CD4-positive, alpha-beta memory T cell (primary cell): ENCODE results near the gene ITSN1. TPM values are rescaled to one million over a fixed set of nuclear protein-coding genes. Genes with fewer than 3 reads are reported as not detected.

ENCODE experiments used
- CTCF ChIA-PET: fragments of 350-600 bp; sonication (Branson Sonifier 250); formaldehyde crosslinking; loops from one replicate; lab custom pipeline; 2021; ENCODE audit warnings: inconsistent platforms; ENCODE audit not compliant: partially characterized antibody; lab: Charles Lee
- POLR2A ChIA-PET: fragments of 350-600 bp; sonication (Branson Sonifier 250); formaldehyde crosslinking; loops from one replicate; lab custom pipeline; 2021; ENCODE audit not compliant: partially characterized antibody; lab: Charles Lee
- DNase-seq, 5 donors: peaks; one replicate each; pipeline versions ENCODE4 v3.0.0 to v3.0.0-alpha.2; 2020 to 2022; ENCODE audit warnings: mixed read lengths in 1 of 5
- H3K27ac ChIP-seq: one replicate; pipeline ENCODE4 v1.7.0; 2013; ENCODE audit warnings: low read depth, low read length
- H3K27me3 ChIP-seq: 2 replicates; pipeline ENCODE4 v1.7.0; 2013; ENCODE audit warnings: mild to moderate bottlenecking, low read length, moderate library complexity; ENCODE audit not compliant: insufficient read depth
- H3K36me3 ChIP-seq: 2 replicates; pipeline ENCODE4 v1.7.0; 2013; ENCODE audit warnings: mild to moderate bottlenecking, low read length, moderate library complexity; ENCODE audit not compliant: insufficient read depth
- H3K4me1 ChIP-seq: 2 replicates; pipeline ENCODE4 v1.7.0; 2013; ENCODE audit warnings: mild to moderate bottlenecking, low read length, moderate library complexity; ENCODE audit not compliant: insufficient read depth
- H3K4me3 ChIP-seq, 2 donors: one replicate each; pipeline ENCODE4 v1.7.0; 2013; ENCODE audit warnings: low read length in 2 of 2, mild to moderate bottlenecking in 1 of 2
- H3K9me3 ChIP-seq, 2 donors: one replicate each; pipeline ENCODE4 v1.7.0; 2013; ENCODE audit warnings: low read length in 2 of 2, control low read depth in 1 of 2; ENCODE audit not compliant: control insufficient read depth in 1 of 2
- H3K27ac Mint-ChIP-seq, 7 donors: one replicate each; pipeline ENCODE4 v1.8.0; 2020 to 2021; ENCODE audit warnings: mixed read lengths in 7 of 7, mild to moderate bottlenecking in 6 of 7, inconsistent platforms in 3 of 7, moderate library complexity in 3 of 7
- H3K27me3 Mint-ChIP-seq, 2 donors: one replicate each; pipeline ENCODE4 v1.8.0; 2020 to 2021; ENCODE audit warnings: mixed read lengths in 2 of 2
- H3K36me3 Mint-ChIP-seq, 2 donors: one replicate each; pipeline ENCODE4 v1.8.0; 2020 to 2021; ENCODE audit warnings: mixed read lengths in 2 of 2, inconsistent platforms in 1 of 2, mild to moderate bottlenecking in 1 of 2
- H3K4me1 Mint-ChIP-seq, 4 donors: one replicate each; pipeline ENCODE4 v1.8.0; 2020 to 2021; ENCODE audit warnings: mixed read lengths in 4 of 4, mild to moderate bottlenecking in 1 of 4
- H3K4me3 Mint-ChIP-seq, 8 donors: one replicate each; pipeline ENCODE4 v1.8.0; 2020 to 2021; ENCODE audit warnings: mixed read lengths in 8 of 8, mild to moderate bottlenecking in 7 of 8, moderate library complexity in 6 of 8, inconsistent platforms in 3 of 8
- H3K9me3 Mint-ChIP-seq, 8 donors: one replicate each; pipeline ENCODE4 v1.8.0; 2020 to 2021; ENCODE audit warnings: mixed read lengths in 8 of 8, mild to moderate bottlenecking in 5 of 8, inconsistent platforms in 3 of 8, moderate library complexity in 1 of 8
- intact Hi-C: fragments of 100-400 bp; cut with micrococcal nuclease; formaldehyde crosslinking; loops from one replicate; pipeline ENCODE4 v1.15.1; 2023
- polyA plus RNA-seq, 2 donors: library from polyadenylated mRNA; unstranded; fragments of 300-500 nt; fragmentation: Illumina TruSeq; gene quantifications; one replicate each; pipeline ENCODE4 v1.2.3, GENCODE V29; 2021
- total RNA-seq, 2 experiments: library from RNA; stranded (reverse); gene quantifications; one replicate each; pipeline ENCODE4 v1.2.3, GENCODE V29; 2021

The ITSN1 gene
- total and polyA plus RNA-seq, 4 experiments from 2014 or later, result 1.0 to 3.9 (median 3.0) TPM

- peaks cover 4 to 7% of the 10 kb centered on the region in 2 donors for H3K27me3 Mint-ChIP-seq
- no peaks in the 10 kb centered on the region for H3K4me1 Mint-ChIP-seq
- Histone ChIP-seq H3K4me1 (no peaks in the 10 kb centered on the region), H3K27ac (no peak overlapping the region), H3K4me3 (no peak overlapping the region), H3K9me3 (no peaks in the 10 kb centered on the region), H3K36me3 (no peaks in the 10 kb centered on the region), H3K27me3 (no peaks in the 10 kb centered on the region)
- H3K27ac Mint-ChIP-seq, result no peak overlapping the region
- POLR2A ChIA-PET, result no interaction called here
- peaks cover 0 to 2% (median 0%) of the 10 kb centered on the region in 8 donors for H3K9me3 Mint-ChIP-seq
- intact Hi-C loops, result no loop called here
- no peaks in the 10 kb centered on the region for H3K36me3 Mint-ChIP-seq
- DNase-seq, result no peak
- CTCF ChIA-PET, result interaction anchor here (1.1 kb wide), 1 partner anchor 26 kb away, joined by 3 read pairs; no protein-coding TSS in a partner anchor
- H3K4me3 Mint-ChIP-seq, result no peak overlapping the region
These were observed 231.9 kb downstream of the ITSN1 start for GRCh38 chr21:33874161-33874560.

- intact Hi-C loops, result no loop called here
- Histone ChIP-seq H3K4me3 (no peak overlapping the region), H3K4me1 (no peaks in the 10 kb centered on the region), H3K27ac (no peak overlapping the region), H3K27me3 (no peaks in the 10 kb centered on the region), H3K36me3 (no peaks in the 10 kb centered on the region), H3K9me3 (no peaks in the 10 kb centered on the region)
- H3K27me3 Mint-ChIP-seq, result peaks cover 4 to 7% of the 10 kb centered on the region in 2 donors
- no peaks in the 10 kb centered on the region for H3K36me3 Mint-ChIP-seq
- ChIA-PET CTCF (interaction anchor here (1.1 kb wide), 1 partner anchor 25 kb away, joined by 3 read pairs; no protein-coding TSS in a partner anchor), POLR2A (no interaction called here)
- H3K9me3 Mint-ChIP-seq, result peaks cover 0 to 2% (median 0%) of the 10 kb centered on the region in 8 donors
- H3K4me1 Mint-ChIP-seq, result no peaks in the 10 kb centered on the region
- H3K4me3 Mint-ChIP-seq, result no peak overlapping the region
- DNase-seq, result no peak
- no peak overlapping the region for H3K27ac Mint-ChIP-seq
These were observed 232.9 kb downstream of the ITSN1 start for GRCh38 chr21:33875026-33875695.

- ChIA-PET POLR2A (no interaction called here), CTCF (no interaction called here)
- Mint-ChIP-seq H3K27ac (no peak overlapping the region), H3K36me3 (no peaks in the 10 kb centered on the region), H3K9me3 (no peaks in the 10 kb centered on the region), H3K27me3 (peaks cover 4 to 8% of the 10 kb centered on the region in 2 donors), H3K4me3 (no peak overlapping the region), H3K4me1 (no peaks in the 10 kb centered on the region)
- no peak overlapping the region for H3K4me3 ChIP-seq
- no peaks in the 10 kb centered on the region for H3K9me3 ChIP-seq
- H3K27me3 ChIP-seq, result no peaks in the 10 kb centered on the region
- no peaks in the 10 kb centered on the region for H3K4me1 ChIP-seq
- H3K36me3 ChIP-seq, result no peaks in the 10 kb centered on the region
- no peak for DNase-seq
- intact Hi-C loops, result no loop called here
- no peak overlapping the region for H3K27ac ChIP-seq
These were observed 236.5 kb downstream of the ITSN1 start for GRCh38 chr21:33878824-33879223.

DNA sequence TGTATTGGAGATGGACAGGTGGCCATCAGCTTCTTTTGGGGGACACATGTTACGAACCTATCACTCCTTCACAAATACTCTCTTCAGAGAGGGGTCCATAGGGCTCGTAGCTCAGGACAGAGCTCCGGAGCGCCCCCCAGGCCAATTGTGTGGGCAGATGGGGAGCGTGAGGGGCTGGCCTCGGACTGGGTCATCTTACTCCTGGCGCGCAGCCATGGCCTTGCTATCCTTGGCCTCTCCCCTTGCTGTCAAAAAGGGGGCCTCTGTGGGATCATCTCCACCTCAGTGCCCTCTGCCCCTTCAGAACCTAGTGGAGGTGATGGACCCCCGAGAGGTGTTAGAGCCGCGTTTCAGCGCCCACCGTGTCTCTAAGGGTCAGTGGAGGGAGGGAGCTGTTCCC lies 238.3 kb downstream of the ITSN1 start:
- peaks cover 0 to 2% (median 0%) of the 10 kb centered on the region in 8 donors for H3K9me3 Mint-ChIP-seq
- Histone ChIP-seq H3K9me3 (no peaks in the 10 kb centered on the region), H3K27me3 (no peaks in the 10 kb centered on the region), H3K4me1 (no peaks in the 10 kb centered on the region), H3K36me3 (no peaks in the 10 kb centered on the region), H3K27ac (no peak overlapping the region), H3K4me3 (no peak overlapping the region)
- no peak for DNase-seq
- H3K4me3 Mint-ChIP-seq, result no peak overlapping the region
- POLR2A ChIA-PET, result no interaction called here
- no peaks in the 10 kb centered on the region for H3K36me3 Mint-ChIP-seq
- intact Hi-C loops, result no loop called here
- H3K27me3 Mint-ChIP-seq, result peaks cover 8 to 10% of the 10 kb centered on the region in 2 donors
- H3K27ac Mint-ChIP-seq, result no peak overlapping the region
- CTCF ChIA-PET, result interaction anchor here (1.4 kb wide), 1 partner anchor 10 kb away, joined by 3 read pairs; no protein-coding TSS in a partner anchor
- no peaks in the 10 kb centered on the region for H3K4me1 Mint-ChIP-seq

DNA sequence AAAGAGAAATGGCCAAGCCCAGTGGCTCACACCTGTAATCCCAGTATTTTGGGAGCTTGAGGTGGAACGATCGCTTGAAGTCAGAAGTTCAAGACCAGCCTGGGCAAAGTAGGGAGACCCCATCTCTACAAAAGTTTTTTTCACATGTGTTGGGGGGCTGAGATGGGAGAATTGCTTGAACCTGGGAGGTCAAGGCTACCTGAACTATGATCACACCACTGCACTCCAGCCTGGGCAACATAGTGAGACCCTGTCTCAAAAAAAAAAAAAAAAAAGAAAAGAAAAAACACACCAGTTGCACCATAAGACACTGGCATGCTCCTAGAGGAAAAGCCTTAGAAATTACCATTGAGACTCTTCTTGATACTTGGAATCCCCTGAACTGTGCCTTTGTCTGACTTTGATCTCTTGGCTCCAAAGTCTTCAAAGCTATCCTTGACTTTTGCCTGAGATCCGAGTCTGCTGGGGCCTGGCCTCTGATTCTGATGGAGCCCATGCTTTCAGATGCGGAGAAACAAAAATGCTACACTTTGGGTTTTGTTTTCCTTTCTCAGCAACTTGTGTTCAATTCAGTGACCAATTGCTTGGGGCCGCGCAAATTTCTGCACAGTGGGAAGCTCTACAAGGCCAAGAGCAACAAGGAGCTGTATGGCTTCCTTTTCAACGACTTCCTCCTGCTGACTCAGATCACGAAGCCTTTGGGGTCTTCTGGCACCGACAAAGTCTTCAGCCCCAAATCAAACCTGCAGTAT lies 239.6 kb downstream of the ITSN1 start:
- Mint-ChIP-seq H3K9me3 (peaks cover 0 to 2% (median 0%) of the 10 kb centered on the region in 8 donors), H3K4me3 (no peak overlapping the region), H3K36me3 (no peaks in the 10 kb centered on the region), H3K27me3 (peaks cover 6 to 9% of the 10 kb centered on the region in 2 donors), H3K27ac (no peak overlapping the region), H3K4me1 (no peaks in the 10 kb centered on the region)
- Histone ChIP-seq H3K4me3 (no peak overlapping the region), H3K36me3 (no peaks in the 10 kb centered on the region), H3K4me1 (no peaks in the 10 kb centered on the region), H3K9me3 (no peaks in the 10 kb centered on the region), H3K27me3 (no peaks in the 10 kb centered on the region), H3K27ac (no peak overlapping the region)
- no peak for DNase-seq
- CTCF ChIA-PET, result interaction anchor here (1.1 to 1.4 kb wide), 2 partner anchors 11 to 218 kb away, joined by 3 read pairs; no protein-coding TSS in a partner anchor
- intact Hi-C loops, result no loop called here
- POLR2A ChIA-PET, result interaction anchor here (0.6 kb wide), 1 partner anchor 59 kb away, joined by 4 read pairs; no protein-coding TSS in a partner anchor

- H3K27ac Mint-ChIP-seq, result no peak overlapping the region
- POLR2A ChIA-PET, result no interaction called here
- intact Hi-C loops, result no loop called here
These were observed 240.8 kb downstream of the ITSN1 start for GRCh38 chr21:33883118-33883517.

More at GRCh38 chr21:33883118-33883517, 240.8 kb downstream of the ITSN1 start:
- DNase-seq, result no peak
- no peak overlapping the region for H3K4me3 ChIP-seq
- Mint-ChIP-seq H3K4me3 (no peak overlapping the region), H3K27me3 (peaks cover 5 to 6% of the 10 kb centered on the region in 2 donors), H3K9me3 (peaks cover 0 to 2% (median 0%) of the 10 kb centered on the region in 8 donors), H3K4me1 (no peaks in the 10 kb centered on the region), H3K36me3 (no peaks in the 10 kb centered on the region)
- H3K27me3 ChIP-seq, result no peaks in the 10 kb centered on the region
- CTCF ChIA-PET, result no interaction called here
- no peaks in the 10 kb centered on the region for H3K4me1 ChIP-seq
- H3K36me3 ChIP-seq, result no peaks in the 10 kb centered on the region
- H3K9me3 ChIP-seq, result no peaks in the 10 kb centered on the region
- no peak overlapping the region for H3K27ac ChIP-seq
